ENCODE data around the gene TRIM7. TPM values are rescaled to one million over a fixed set of nuclear protein-coding genes. Genes with fewer than 3 reads are reported as not detected.
"Not testable (repeated sequence)": the region's sequence is repeated elsewhere in the genome, so short reads cannot be mapped to it uniquely, and the experiment has no call there.

TRIM7 gene
- total RNA-seq, 1 donor from 2014 or later, result not detected

GRCh38 chr5:181219262-181220177 is 14.5 kb upstream of the TRIM7 start:
- Mint-ChIP-seq H3K4me1 (peaks cover 52% of the 10 kb centered on the region), H3K27ac (ENCODE audit: unreplicated experiment) (no peak overlapping the region), H3K4me3 (peak overlapping the region; percentile 95), H3K9me3 (peaks cover 9% of the 10 kb centered on the region), H3K27me3 (ENCODE audit: low read depth) (peaks cover 74% of the 10 kb centered on the region), H3K36me3 (ENCODE audit: low read depth) (peaks cover 13% of the 10 kb centered on the region)
- no peak for DNase-seq (ENCODE audit: low read depth, low spot score)
- TF ChIP-seq, protein P1, sequence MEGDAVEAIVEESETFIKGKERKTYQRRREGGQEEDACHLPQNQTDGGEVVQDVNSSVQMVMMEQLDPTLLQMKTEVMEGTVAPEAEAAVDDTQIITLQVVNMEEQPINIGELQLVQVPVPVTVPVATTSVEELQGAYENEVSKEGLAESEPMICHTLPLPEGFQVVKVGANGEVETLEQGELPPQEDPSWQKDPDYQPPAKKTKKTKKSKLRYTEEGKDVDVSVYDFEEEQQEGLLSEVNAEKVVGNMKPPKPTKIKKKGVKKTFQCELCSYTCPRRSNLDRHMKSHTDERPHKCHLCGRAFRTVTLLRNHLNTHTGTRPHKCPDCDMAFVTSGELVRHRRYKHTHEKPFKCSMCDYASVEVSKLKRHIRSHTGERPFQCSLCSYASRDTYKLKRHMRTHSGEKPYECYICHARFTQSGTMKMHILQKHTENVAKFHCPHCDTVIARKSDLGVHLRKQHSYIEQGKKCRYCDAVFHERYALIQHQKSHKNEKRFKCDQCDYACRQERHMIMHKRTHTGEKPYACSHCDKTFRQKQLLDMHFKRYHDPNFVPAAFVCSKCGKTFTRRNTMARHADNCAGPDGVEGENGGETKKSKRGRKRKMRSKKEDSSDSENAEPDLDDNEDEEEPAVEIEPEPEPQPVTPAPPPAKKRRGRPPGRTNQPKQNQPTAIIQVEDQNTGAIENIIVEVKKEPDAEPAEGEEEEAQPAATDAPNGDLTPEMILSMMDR (conservative IDR thresholded peaks at IDR 0.05), result no peak

DNA sequence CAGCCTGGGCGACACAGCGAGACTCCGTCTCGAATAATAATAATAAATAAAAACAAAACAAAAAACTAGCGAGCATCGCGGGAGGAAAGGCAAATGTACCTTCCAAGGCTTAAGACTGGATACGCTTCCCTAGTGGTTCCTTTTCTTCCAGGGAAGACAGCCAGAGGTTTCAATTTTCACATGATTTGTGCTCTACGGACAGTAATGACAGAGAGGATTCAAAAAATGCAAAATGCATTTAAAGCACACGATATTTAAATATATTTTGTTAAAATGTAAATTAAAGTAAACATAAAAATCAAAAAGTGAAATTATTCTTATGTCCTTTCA is 13.8 kb upstream of the TRIM7 start:
- TF ChIP-seq, protein P1 (conservative IDR thresholded peaks at IDR 0.05), result no peak
- Mint-ChIP-seq H3K36me3 (ENCODE audit: low read depth) (peaks cover 13% of the 10 kb centered on the region), H3K4me1 (peaks cover 44% of the 10 kb centered on the region), H3K4me3 (peak overlapping the region; percentile 79), H3K27me3 (ENCODE audit: low read depth) (peaks cover 80% of the 10 kb centered on the region), H3K27ac (ENCODE audit: unreplicated experiment) (no peak overlapping the region), H3K9me3 (peaks cover 9% of the 10 kb centered on the region)
- no peak for DNase-seq (ENCODE audit: low read depth, low spot score)

DNA sequence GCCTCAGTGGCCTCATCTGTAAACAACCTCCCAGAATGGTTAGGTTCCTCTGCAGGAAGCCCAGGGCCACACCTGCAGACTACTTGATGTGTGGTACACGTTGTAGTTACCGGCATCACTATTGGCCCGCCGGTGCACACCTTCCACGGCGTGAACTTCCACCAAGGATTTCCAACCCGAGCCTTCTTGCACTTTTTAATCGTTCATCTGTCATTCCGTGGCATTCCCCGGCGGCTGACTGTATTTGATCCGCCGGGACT is 12.7 kb upstream of the TRIM7 start:
- no peak overlapping the region for H3K27ac Mint-ChIP-seq (ENCODE audit: unreplicated experiment)
- peaks cover 35% of the 10 kb centered on the region for H3K4me1 Mint-ChIP-seq

GRCh38 chr5:181217111-181217802 is 12.3 kb upstream of the TRIM7 start:
- TF ChIP-seq, protein P1 (conservative IDR thresholded peaks at IDR 0.05), result peak; percentile 19
- Mint-ChIP-seq H3K4me1 (peaks cover 30% of the 10 kb centered on the region), H3K27me3 (ENCODE audit: low read depth) (peaks cover 84% of the 10 kb centered on the region), H3K9me3 (peaks cover 8% of the 10 kb centered on the region), H3K36me3 (ENCODE audit: low read depth) (peaks cover 8% of the 10 kb centered on the region), H3K27ac (ENCODE audit: unreplicated experiment) (no peak overlapping the region), H3K4me3 (peak overlapping the region; percentile 79)
- DNase-seq (ENCODE audit: low read depth, low spot score), result peak; percentile 49

More for the DNA sequence above, 12.7 kb upstream of the TRIM7 start:
- H3K9me3 Mint-ChIP-seq, result peaks cover 9% of the 10 kb centered on the region
- peak overlapping the region; percentile 79 for H3K4me3 Mint-ChIP-seq
- peaks cover 84% of the 10 kb centered on the region for H3K27me3 Mint-ChIP-seq (ENCODE audit: low read depth)
- H3K36me3 Mint-ChIP-seq (ENCODE audit: low read depth), result peaks cover 9% of the 10 kb centered on the region
- TF ChIP-seq, protein P1 (conservative IDR thresholded peaks at IDR 0.05), result no peak
- DNase-seq (ENCODE audit: low read depth, low spot score), result no peak

DNA sequence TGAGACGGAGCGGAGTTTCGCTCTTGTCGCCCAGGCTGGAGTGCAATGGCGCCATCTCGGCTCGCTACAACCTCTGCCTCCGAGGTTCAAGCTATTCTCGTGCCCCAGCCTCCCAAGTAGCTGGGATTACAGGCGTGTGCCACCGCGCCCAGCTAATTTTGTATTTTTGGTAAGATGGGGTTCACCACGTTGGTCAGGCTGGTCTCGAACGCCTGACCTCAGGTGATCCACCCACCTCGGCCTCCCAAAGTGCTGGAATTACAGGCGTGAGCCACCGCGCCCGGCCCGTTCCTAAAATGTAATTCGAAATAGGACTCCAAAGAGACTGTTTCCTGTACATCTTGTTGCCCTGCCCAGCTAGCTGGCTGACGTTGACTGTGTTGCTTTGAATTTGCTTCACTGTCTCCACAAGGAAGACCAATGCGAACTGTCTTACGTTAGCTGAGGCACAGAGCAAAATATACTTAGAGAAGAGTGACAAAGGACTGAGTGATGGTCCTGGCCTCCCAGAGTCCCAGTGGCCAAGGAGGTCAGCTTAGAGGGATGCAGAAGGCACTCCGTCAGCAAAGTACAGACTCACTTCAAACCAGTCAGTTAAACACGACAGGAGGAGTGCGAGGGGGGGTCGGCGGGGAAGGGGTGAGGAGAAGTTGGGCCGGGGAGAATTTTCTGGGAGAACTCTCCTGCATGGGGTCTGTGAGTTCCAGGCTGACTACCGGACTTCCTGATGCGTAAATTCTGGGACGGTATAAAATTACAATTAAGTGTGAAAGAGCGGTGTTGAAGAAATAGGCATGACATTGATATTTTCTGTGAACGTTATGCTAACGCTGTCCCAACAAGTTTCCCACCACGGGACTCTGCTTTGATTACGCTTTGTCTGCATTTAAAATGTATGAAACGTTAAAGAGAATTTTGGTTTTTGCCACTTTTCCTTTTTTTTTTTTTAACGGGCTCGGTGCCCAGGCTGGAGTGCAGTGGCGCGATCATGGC is 11.3 kb upstream of the TRIM7 start:
- H3K4me1 Mint-ChIP-seq, result peaks cover 21% of the 10 kb centered on the region
- peak overlapping the region; percentile 83 for H3K4me3 Mint-ChIP-seq
- peaks cover 3% of the 10 kb centered on the region for H3K9me3 Mint-ChIP-seq
- peaks cover 3% of the 10 kb centered on the region for H3K36me3 Mint-ChIP-seq (ENCODE audit: low read depth)
- TF ChIP-seq, protein P1 (conservative IDR thresholded peaks at IDR 0.05), result no peak
- H3K27ac Mint-ChIP-seq (ENCODE audit: unreplicated experiment), result no peak overlapping the region
- DNase-seq (ENCODE audit: low read depth, low spot score), result no peak
- peaks cover 82% of the 10 kb centered on the region for H3K27me3 Mint-ChIP-seq (ENCODE audit: low read depth)

- H3K27ac Mint-ChIP-seq (ENCODE audit: unreplicated experiment); DNase-seq (ENCODE audit: low read depth, low spot score); H3K36me3 Mint-ChIP-seq (ENCODE audit: low read depth); H3K9me3 Mint-ChIP-seq: not testable (repeated sequence)
- Mint-ChIP-seq H3K27me3 (ENCODE audit: low read depth) (peaks cover 73% of the 10 kb centered on the region), H3K4me1 (peaks cover 18% of the 10 kb centered on the region), H3K4me3 (peak overlapping the region; percentile 52)
Observed at GRCh38 chr5:181214249-181214648, 9.3 kb upstream of the TRIM7 start.
